NCI-H128 (cell line): Measurements from ENCODE around the gene PTPRT.

Experiments
- DNase-seq: peaks from one replicate; lab custom pipeline; 2025; ENCODE audit not compliant: unreplicated experiment; lab: John Stamatoyannopoulos, UW

The PTPRT gene

DNA sequence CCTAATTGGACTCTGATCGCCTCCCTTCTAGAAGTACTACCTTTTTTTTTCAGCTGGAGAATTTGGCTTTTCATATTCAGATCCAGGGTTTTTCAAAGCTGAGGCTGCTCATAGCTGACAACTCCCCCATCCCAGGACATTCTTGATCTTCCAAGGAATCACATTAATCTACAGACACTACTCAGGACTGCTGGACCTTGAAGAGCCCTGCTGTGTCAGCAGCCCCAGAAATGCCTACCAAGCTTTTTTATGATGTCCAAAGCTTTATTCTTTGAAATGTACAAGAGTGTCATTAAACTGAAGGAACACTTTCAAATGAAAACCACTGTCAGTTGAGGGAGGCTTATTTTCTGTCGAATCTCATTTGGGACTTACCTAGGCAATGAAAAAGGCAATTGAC is 704.1 kb downstream of the PTPRT start:
- no peak for DNase-seq

DNA sequence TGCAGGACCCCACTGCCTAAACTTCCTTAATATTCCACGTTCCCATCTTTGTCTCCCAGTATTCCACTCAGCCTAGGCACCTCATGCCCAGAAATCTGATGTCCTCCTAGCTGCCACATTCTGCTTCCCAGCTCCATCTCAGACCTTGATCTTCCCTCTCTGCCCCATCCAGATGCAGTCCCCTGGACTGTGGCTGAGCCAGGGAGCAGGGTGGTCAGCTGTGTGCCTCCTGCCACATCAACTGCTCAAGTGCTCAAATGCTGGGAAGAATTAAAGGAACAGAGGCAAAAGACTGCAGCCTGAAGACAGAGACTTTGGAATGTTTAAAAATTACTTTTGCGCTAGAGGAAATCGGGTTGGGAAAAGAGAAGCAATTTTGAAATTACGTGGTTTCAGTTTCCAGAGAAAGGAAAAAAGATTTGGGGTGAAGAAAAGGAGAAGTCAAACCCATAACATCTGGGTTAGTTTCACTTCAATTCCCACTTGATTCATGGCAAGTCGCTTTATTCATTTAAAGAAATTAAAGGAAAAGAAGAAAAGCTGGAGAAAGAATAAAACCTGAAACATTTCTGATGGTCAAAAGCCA is 704.8 kb downstream of the PTPRT start:
- no peak for DNase-seq

DNA sequence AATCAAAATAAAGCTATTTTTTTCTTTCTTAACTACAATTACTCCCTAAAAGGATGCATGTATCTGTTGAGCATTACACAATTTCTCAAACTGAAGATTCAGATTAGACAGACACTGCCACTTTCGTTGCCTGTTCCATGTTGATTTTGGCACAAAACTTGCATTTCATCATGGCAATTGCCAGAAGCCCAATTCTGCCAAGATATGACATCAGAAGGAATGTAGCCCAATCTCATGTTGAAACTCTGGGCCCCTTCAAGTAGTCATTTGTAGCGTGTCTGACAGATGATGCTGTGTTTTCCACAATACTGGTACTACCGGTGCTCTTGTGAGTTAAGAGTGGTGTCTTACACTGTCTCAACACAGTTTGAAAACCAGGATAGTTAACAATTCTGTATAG is 705.4 kb downstream of the PTPRT start:
- DNase-seq = no peak

DNA sequence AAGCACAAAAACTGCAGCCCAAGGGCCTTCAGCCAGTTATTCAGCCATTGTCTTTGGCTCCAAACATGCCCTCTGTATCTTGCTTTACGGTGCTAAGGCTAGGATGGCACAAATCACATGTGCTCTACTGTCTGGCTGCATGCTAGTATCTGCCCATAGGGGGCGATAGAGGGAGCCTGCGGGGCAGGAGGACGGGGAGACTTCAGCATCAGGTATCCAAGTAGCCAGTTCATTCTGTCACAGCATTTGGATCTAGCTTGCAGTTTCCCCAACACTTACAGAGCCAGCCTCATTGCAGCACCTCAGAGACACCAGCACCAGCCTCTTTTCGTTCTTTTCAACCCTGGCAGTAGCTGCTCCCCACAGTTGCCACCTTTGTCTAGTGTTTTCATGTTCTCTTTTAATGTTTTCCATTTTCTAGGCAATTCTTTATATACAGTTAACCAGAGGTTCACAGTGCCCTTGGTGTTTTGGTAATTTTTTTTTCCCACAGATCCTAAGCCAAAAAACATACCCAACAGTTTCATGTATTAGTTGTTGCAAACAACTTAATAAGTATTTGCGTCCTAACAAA is 705.9 kb downstream of the PTPRT start:
- DNase-seq = no peak

DNA sequence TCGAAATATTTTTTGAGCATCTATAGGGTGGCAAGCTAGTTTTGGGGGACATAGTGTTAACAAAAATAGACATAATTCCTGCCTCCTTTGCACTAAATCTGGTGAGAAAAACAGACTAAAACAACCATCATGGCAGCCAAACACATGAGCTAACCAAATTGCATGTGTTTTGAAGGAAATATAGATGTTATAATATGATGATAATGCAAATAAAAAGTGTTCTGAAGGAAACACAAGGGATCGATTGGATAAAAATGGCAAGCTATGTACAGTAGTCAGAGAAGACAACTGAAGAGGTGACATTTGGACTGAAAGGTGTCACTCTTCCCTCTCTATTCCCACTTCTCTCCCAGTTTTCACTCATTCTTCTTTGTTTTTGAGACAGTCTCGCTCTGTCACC is 706.9 kb downstream of the PTPRT start:
- DNase-seq = no peak

DNA sequence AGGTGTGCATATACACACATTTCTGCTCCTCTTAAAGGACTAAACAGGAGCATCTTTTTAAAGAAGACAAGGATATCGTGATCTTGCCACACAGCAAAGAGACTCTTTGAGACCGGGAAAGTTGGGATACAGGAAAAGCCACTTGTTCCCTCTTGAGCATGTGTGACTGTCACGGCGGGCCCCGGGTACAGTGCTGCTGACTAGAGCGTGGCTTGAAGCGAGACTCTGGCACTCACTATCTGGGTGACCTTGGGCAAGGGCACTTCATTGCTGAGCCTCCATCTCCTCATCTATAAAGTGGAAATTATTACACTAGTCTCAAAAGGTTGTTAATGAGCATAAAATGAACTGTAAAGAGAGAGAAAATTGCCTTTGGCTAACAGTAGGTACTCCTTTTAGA is 713.9 kb downstream of the PTPRT start:
- no peak for DNase-seq

DNA sequence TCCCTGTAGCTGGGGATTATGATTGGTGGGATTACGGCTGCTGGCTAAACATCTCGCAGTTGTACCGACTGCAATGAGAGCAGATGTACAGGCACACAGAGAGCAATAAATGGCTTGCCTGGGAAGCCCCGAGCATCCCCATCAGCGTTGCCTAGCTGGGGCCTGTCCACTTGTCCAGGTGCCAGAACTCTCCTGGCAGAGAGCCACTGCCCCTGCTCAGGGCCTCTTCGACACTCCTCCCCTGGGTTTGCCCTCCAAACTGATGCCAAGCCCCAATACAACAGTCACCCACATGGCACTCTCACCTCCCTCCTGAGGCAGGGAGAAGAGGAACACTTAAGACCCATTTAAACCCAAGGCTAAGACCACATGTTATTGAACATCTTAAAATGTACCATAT is 715.1 kb downstream of the PTPRT start:
- no peak for DNase-seq

DNA sequence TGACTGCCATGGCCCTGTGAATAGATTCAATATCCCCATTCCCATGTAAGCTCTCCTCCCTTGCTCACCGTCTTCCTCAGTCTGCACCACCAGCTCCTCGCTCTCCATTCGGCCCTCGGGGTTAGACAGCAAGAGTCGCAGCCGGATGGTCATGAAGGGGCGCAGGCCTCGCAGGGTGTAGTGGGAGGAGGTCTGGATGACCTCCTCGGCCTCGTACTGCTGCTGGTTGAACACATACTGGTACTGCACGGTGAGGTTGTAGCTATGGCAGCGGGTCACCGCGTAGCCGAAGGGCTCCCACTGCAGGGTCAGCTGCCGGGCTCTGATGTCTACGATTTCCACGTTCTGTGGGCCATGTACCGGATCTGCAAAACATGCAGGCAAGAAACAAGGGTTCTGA is 717.5 kb downstream of the PTPRT start:
- no peak for DNase-seq

DNA sequence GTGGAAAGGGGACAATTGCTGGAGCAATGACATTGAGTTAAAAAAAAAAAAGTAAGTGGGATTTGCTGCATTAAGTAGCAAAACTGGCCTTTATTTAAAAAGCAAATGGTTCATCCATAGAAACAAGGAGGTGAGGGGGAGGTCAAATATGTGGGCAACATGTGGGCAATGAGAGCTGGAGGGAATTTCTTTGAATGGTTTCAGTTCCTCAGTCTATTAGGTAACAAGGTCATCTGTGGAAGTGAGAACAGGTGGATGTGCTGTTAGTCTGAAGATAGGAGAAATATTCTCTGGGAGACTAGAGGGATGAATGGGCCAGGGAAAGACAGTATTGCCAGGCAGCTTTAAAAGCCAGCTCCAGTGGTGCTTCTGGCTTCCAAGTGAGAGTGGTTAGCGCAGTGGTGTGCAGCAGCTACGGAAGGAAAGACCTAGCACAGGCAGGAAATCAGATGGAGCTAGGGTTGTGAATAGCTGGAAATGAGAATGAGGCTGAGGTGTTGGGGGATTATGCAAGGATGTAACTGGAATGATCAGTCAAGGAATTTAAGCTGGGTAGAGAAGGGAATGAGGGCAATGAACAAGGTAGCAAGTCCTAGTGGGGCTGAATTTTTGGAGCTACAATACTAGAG is 727.6 kb downstream of the PTPRT start:
- DNase-seq = no peak

DNA sequence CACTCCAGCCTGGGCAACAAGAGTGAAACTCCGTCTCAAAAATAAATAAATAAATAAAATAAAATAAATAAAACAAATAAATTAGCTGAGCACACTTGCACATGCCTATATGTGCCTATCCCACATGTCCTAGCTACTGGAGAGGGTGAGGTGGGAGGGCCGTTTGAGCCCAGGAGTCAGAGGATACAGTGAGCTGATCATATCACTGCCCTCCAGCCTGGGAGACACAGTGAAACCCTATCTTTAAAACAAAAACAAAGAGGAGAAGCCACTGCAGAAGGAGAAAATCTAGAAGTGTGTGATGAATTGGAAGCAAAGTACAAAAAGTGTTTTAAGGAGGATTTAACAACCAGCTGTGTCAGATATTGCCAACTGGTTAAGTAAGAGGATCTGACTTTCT is 728.4 kb downstream of the PTPRT start:
- no peak for DNase-seq

DNA sequence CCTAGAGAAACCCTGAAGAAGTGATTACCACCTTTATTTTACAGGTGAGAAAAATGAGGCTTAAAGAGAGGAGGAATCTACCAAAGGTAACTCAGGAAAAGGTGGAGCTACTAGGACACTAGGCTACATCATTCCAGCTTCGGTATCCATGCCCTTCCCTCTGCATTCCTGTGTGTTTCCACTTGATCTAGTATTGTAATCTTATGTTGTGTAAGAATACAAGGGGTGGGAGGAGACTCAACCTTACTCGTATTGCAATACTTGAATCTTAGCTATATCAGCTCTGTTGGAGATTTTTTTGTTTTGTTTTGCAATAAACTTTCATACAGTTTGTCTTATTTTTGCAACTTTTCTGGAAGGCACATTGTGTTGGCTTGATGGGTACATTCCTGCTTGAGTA is 742.4 kb downstream of the PTPRT start:
- no peak for DNase-seq

DNA sequence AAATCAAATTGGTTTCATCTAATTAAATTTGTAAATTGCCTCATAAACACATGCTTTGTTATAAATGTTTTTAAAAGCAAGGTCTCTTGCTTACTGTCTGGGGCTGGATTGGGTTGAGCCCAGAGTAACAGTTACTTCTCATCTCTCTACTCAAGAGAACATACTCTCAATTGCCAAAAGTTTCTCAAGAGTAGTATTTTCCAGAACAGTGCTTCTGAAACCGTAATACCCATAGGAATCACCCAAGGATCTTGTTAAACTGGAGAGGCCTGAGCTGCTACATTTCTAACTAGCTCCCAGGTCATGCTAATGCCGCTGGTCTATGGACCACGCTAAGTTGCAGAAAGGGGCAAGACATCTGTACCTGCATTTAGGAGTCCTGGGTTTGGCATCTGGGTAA is 744.9 kb downstream of the PTPRT start:
- DNase-seq = no peak

DNA sequence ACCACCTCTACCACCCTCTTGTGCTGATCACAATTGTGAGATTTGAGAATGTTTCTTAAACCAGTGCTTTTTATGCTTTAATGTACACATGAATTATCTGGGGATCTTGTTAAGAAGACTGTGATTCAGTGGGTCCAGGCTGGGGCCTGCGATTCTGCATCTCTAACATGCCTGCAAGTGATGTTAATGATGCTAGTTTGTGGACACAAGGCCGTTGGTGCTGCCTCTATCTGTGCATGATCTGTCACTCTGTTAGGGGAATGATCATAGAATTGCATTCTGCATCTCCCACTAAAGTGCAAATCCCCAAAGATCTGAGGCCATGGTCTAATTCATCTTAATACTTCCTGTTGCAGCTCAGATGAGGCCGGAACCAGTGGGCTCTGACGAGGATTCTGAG is 746.5 kb downstream of the PTPRT start:
- DNase-seq = no peak

DNA sequence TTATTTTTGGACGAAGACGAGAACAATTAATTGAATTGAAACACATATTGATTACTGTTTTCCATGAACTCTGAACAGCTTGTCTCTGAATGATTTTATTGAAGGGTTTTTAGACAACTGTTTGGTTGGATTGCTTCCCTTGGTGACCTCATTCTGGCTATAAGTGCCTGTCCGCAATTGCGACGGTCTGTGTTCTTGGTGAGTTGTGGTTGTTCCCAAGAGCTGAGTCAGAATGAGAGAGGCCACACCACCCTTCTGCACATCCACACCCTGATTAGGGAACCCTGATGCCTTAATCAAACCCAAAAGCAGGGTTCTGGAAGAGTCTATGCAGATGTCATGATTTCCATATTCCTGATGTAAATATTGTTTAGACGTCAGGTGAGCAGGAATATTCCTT is 747.0 kb downstream of the PTPRT start:
- DNase-seq = no peak

DNA sequence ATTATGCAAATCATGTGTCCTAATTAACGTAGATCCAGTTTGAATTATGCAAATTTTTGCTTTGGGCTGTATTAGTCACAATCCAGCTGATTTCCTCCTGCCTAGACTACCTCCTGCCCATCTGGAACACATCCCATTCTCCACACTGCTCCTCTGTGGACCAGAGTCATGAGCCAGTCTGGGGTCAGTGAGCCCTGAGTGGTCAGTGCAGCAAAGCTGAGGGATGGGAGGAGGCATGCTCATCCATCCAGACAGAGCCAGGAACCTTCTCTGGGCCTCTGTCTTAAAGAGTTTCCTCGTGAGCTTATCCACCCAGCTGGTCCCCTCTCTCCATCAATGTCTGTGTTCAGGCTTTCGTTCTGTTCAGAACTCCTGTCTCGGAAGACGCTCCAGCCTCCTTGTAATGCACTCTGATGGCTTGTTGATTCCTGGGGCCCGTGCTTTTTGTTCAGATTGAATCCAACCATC is 747.8 kb downstream of the PTPRT start:
- DNase-seq = no peak

DNA sequence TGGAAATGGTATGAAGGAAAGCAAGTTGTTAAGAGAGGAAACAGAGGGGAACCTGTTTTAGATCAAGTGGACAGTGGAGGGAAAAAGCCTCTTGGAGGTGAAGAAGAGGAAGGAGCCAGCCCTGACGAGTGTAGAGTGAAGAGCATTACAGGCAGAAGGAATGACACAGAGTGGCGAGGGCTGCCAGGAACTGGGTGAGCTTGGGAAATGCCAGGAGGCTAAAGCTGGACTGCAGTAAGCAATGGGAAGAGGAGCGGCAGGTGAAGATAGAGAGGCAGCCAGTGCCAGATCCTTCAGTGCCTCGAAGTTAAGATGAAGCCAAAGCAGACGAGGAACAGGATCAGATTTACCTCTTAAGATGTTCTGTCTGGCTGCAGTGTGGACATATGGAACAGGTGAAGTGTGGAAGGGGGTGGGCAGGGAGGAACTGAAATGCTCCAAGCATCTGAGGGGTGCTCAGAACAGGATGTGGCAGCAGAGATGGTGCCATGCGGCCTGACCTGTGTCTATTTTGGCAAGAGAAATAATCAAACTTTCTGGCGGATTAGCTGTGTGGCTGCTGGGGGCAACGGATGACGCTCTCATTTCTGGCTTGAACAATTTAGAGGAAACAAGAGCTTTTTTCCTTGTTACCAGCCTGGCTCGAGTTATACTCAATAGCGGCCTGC is 748.4 kb downstream of the PTPRT start:
- DNase-seq = no peak

DNA sequence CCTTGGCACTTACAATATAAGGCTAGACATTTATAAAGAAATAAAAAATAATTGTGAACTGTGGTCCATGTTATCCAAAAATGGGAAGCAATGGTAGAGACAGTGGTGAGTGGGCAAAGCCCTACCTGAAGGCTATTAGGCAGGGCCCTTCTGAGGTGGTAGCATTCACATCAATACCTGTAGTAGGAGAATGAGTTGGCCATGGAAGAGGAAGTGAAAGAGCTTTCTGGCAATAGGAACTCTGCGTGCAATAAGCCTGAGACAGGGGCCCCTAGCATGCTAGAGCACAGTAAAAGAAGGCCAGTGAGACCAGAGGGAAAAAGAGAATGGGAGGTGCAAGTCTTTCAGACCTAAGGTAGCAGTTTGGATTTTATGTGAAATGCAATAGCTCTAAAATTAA is 754.5 kb downstream of the PTPRT start:
- no peak for DNase-seq

DNA sequence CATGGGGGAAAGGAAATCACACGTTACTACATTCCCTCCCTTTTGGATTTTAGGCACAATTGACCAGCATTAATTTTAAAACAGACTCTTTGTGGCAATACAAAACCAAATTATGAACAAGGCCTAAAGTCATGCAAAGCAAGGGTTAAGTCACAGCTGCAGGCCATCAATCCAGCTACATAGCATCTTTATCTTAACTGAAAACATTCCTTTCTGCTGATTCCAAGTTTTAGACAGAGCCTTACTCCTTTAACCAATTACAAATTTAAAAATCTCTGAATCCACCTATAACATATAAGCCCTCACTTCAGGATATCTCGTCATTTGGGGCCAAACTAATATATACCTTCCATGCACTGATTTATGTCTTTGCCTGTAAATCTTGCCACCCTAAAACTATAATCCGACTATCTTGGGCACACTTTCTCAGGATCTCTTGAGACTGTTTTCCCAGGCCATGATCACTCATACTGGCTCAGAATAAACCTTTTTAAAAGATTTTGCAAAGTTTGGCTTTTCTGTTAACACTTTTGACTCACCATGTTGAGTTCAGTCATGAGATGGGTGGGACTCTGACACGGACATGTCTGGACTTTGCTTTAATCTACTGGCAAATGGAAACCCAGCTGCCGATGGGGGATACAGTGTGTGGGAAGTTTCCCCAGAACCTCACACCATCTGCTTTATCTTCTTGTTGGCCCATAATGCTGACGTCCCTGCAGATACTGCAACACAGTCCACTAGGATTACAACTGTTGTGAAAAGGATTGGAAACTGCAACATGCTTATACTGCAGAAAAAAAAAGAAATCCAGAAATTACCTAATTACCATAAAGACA is 757.0 kb downstream of the PTPRT start:
- DNase-seq = no peak

DNA sequence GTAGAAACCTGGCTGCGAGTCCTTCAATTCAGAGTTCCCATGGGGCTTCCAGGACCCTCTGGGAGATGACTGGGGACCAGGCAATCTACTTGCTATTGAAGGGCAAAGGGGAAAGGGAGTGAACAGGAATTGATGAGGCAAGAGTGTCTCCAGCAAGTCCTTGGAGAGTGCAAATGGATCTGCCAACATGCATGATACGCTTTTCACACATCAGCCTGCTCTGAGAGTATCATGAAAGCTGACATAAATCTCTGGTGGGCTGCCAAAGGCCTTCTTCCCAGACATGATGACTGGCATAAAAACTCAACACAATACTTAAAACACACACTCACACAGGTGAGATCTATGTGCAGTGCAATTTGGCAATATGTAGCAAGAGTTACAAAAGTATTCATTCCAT is 759.1 kb downstream of the PTPRT start:
- no peak for DNase-seq

DNA sequence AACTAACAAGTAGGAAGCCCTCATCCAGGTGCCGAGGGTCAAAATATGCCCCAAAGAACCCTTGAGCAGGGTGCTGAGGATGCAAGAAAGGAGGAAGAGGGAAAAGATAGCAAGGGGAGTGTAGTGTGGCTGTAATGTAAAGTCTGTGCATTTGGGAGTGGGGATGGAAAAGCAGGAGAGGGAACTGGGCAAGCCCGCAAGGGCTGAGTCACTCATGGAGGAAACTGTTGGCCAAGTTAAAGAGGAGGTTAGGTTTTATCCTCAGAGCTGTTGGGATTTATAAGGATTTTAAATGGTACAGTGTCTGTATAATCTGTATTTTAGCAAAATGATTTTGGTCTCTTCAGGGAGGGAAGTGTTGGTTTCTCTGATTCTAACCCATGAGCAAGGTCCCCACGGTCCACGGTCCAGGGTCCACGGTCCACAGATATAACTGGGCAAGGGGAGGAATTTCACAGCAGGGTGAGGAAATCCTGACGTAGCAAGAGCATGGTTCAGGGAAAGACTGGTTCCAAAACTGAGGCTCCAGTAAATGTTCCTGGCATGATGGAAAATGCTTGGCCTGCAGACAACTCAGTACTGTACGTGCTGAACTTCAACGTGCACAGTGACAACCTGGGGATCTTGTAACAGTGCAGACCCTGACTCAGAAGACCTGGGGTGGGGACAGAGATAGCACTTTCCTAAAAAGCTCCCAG is 759.8 kb downstream of the PTPRT start:
- no peak for DNase-seq
